GM18873 (cell line): ENCODE data around the gene PCDHA8.
"Not testable (repeated sequence)": the region's sequence is repeated elsewhere in the genome, so short reads cannot be mapped to it uniquely, and the experiment has no call there.

Source experiments
- ATAC-seq: cut with Tn5 transposase; IDR thresholded peaks from one replicate; pipeline ENCODE4 v1.9.1; 2021; ENCODE audit warnings: mild to moderate bottlenecking, moderate library complexity, moderate number of reproducible peaks; ENCODE audit not compliant: unreplicated experiment, low FRiP score

The PCDHA8 gene

GRCh38 chr5:140827704-140828361, 13.2 kb upstream of the PCDHA8 start, which contains the start of gene PCDHA6:
Gene PCDHA6, plus strand, starts transcription at chr5:140827960. Its CDS starts 132 bp downstream, at chr5:140828092.
- ATAC-seq: no peak

GRCh38 chr5:140828362-140828737, 12.6 kb upstream of the PCDHA8 start:
- no peak for ATAC-seq

- ATAC-seq: not testable (repeated sequence)
Measured at GRCh38 chr5:140829511-140830501, 11.2 kb upstream of the PCDHA8 start.

GRCh38 chr5:140833993-140834392, 7.0 kb upstream of the PCDHA8 start, which contains the start of gene PCDHA7:
Gene PCDHA7, plus strand, starts transcription at chr5:140834269. Its CDS starts 115 bp downstream, at chr5:140834384.
- no peak for ATAC-seq

- not testable (repeated sequence) for ATAC-seq
Measured at GRCh38 chr5:140834439-140835008, 6.5 kb upstream of the PCDHA8 start.

GRCh38 chr5:140835622-140836510, 5.1 kb upstream of the PCDHA8 start:
- no peak for ATAC-seq

GRCh38 chr5:140842798-140843733, 2.1 kb downstream of the PCDHA8 start:
- no peak for ATAC-seq

- ATAC-seq: not testable (repeated sequence)
Measured at GRCh38 chr5:140848139-140849102, 7.4 kb downstream of the PCDHA8 start, which contains the start of gene PCDHA9. Gene PCDHA9, plus strand, starts transcription at chr5:140848382. Its CDS starts 114 bp downstream, at chr5:140848496.

GRCh38 chr5:140849831-140850634, 9.0 kb downstream of the PCDHA8 start:
- not testable (repeated sequence) for ATAC-seq

- ATAC-seq: no peak
Measured at GRCh38 chr5:140855772-140856674, 15.0 kb downstream of the PCDHA8 start, which contains the start of gene PCDHA10. Gene PCDHA10, plus strand, starts transcription at chr5:140855897. Its CDS starts 152 bp downstream, at chr5:140856049.

- no peak for ATAC-seq
Measured at GRCh38 chr5:140857177-140857986, 16.4 kb downstream of the PCDHA8 start.

- ATAC-seq: no peak
Measured at GRCh38 chr5:140857987-140858240, 16.9 kb downstream of the PCDHA8 start.

- ATAC-seq: no peak
Measured at GRCh38 chr5:140862441-140863295, 21.7 kb downstream of the PCDHA8 start.
